Uterus (tissue), 2 donors: Measurements from ENCODE around the gene CATSPERZ.

Experiments
- CTCF ChIP-seq, 4 experiments: fragments of 200-600 bp in 2 of 4; fragments of 450-650 bp in 2 of 4; sonication (generic) in 2 of 4; IDR thresholded peaks; one replicate each; pipeline ENCODE4 v1.5.1; 2016 to 2019; ENCODE audit warnings: antibody characterized with exemption in 4 of 4, mild to moderate bottlenecking in 2 of 4, moderate library complexity in 1 of 4
- POLR2A ChIP-seq, 2 donors: fragments of 450-650 bp; IDR thresholded peaks; one replicate each; pipeline ENCODE4 v1.6.1; 2016; ENCODE audit warnings: antibody characterized with exemption in 2 of 2, mild to moderate bottlenecking in 1 of 2, moderate library complexity in 1 of 2

DNA sequence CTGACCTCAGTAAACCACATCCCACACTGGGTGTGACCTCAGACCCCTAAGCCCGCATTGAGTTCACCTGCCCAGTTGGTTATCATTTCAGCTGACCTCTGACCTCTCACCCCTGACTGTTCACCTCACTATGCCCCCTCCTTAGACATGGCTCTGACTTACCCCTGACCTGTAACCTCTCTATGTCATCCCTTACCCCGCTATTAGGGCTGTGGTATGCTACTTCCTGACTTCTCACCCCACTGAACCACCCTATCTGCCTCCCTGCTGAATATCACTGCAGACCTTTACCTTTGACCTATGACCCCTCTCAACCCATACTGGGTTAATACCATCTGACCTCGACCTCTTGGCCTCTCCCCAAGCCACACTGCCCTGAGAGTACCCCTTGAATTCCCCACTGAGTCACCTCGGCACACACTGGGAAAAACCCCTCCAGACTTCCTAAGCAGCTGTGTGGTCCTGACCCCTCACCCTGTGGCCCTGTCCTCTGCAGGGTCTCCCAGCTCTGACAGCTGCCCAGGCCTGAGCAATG is 40.6 kb upstream of the CATSPERZ start:
- TF ChIP-seq CTCF (IDR thresholded peaks at IDR 0.05) (no peak), POLR2A (IDR thresholded peaks at IDR 0.05) (no peak)
